HCT116 (cell line): Measurements from ENCODE around the gene DCUN1D5. TPM values are rescaled to one million over a fixed set of nuclear protein-coding genes. Genes with fewer than 3 reads are reported as not detected.

Experiments used
- ATAC-seq: fragments of 200-7000 bp; cut with Tn5 transposase; 2 replicates; pipeline ENCODE4 v1.9.1; 2020; ENCODE audit warnings: mild to moderate bottlenecking, moderate library complexity
- BruUV-seq: library from RNA; stranded (reverse); fragments of 400-500 nt; replicated peaks from 2 replicates; lab custom pipeline; 2021; lab: Mats Ljungman, UMichigan
- CTCF ChIA-PET: fragments of 300-600 bp; sonication (Branson Sonifier 250); formaldehyde crosslinking; loops from one replicate; lab custom pipeline; 2021; ENCODE audit warnings: antibody characterized with exemption; lab: Charles Lee
- POLR2A ChIA-PET: fragments of 300-600, 350-600 bp; sonication (Branson Sonifier 250); formaldehyde crosslinking; loops from one replicate; lab custom pipeline; 2021; ENCODE audit warnings: antibody characterized with exemption; lab: Charles Lee
- RAD21 ChIA-PET, 2 experiments: fragments of 300-600 bp; sonication (Branson Sonifier 250); formaldehyde crosslinking; loops; one replicate each; lab custom pipeline; 2023; ENCODE audit warnings: low total read pairs in 2 of 2; ENCODE audit not compliant: uncharacterized antibody in 2 of 2, unreplicated experiment in 2 of 2, low non-redundant PET in 1 of 2; lab: Charles Lee
- DNase-seq: peaks from one replicate; pipeline ENCODE4 v3.0.0-alpha.2; 2010; ENCODE audit warnings: low read depth, low spot score
- H2AFZ ChIP-seq: fragments of 200-600 bp; shearing (Covaris generic), sonication (generic); 2 replicates; pipeline ENCODE4 v1.6.1; 2017; ENCODE audit warnings: low read depth, mixed run types, mixed read lengths, antibody characterized with exemption, low read length; ENCODE audit not compliant: poor library complexity, severe bottlenecking
- H3K27ac ChIP-seq: 2 replicates; pipeline ENCODE4 v1.5.1; 2012; ENCODE audit warnings: low read depth, low read length
- H3K27me3 ChIP-seq: fragments of 200-600 bp; sonication (generic); 2 replicates; pipeline ENCODE4 v1.6.1; 2016; ENCODE audit warnings: mixed run types, low read length, mixed read lengths; ENCODE audit not compliant: insufficient read depth
- H3K36me3 ChIP-seq, 2 experiments: fragments of 200-500 bp in 1 of 2; fragments of 200-600 bp in 1 of 2; sonication (Bioruptor generic) in 1 of 2; sonication (generic) in 1 of 2; 2 replicates each; pipeline versions ENCODE4 v1.5.1 to v1.6.1; 2014 to 2016; ENCODE audit warnings: low read length in 2 of 2, inconsistent platforms in 1 of 2, mixed read lengths in 1 of 2, mixed run types in 1 of 2; ENCODE audit not compliant: insufficient read depth in 2 of 2, control insufficient read depth in 1 of 2
- H3K4me1 ChIP-seq, 2 experiments: fragments of 200-600 bp in 1 of 2; sonication (generic) in 1 of 2; 2 replicates each; pipeline versions ENCODE4 v1.5.1 to v1.6.1; 2012 to 2017; ENCODE audit warnings: low read length in 2 of 2, inconsistent platforms in 1 of 2, mild to moderate bottlenecking in 1 of 2, mixed read lengths in 1 of 2, mixed run types in 1 of 2, moderate library complexity in 1 of 2; ENCODE audit not compliant: insufficient read depth in 2 of 2, control insufficient read depth in 1 of 2
- H3K4me2 ChIP-seq: fragments of 200-600 bp; sonication (generic); 2 replicates; pipeline ENCODE4 v1.6.1; 2017; ENCODE audit warnings: mixed run types, low read length, mixed read lengths
- H3K4me3 ChIP-seq, 2 experiments: fragments of 200-600 bp in 1 of 2; sonication (generic) in 1 of 2; replicated peaks in 1 of 2; 2 replicates each; pipeline ENCODE4 v1.5.1; 2011 to 2016; ENCODE audit warnings: low read length in 2 of 2, control low read depth in 1 of 2, low read depth in 1 of 2, mild to moderate bottlenecking in 1 of 2, mixed read lengths in 1 of 2, mixed run types in 1 of 2
- H3K79me2 ChIP-seq: fragments of 200-600 bp; sonication (generic); 2 replicates; pipeline ENCODE4 v1.6.1; 2017; ENCODE audit warnings: mild to moderate bottlenecking, mixed run types, low read length, moderate library complexity, mixed read lengths; ENCODE audit not compliant: insufficient read depth
- H3K9ac ChIP-seq: fragments of 200-600 bp; sonication (generic); 2 replicates; pipeline ENCODE4 v1.6.1; 2016; ENCODE audit warnings: low read length, mixed read lengths
- H3K9me2 ChIP-seq: fragments of 200-600 bp; sonication (generic), shearing (Covaris generic); 2 replicates; pipeline ENCODE4 v1.6.1; 2017; ENCODE audit warnings: mixed run types, mild to moderate bottlenecking, moderate library complexity; ENCODE audit not compliant: insufficient read depth
- H3K9me3 ChIP-seq, 2 experiments: fragments of 200-500 bp in 1 of 2; fragments of 200-600 bp in 1 of 2; sonication (Bioruptor generic) in 1 of 2; sonication (generic) in 1 of 2; 2 replicates each; pipeline ENCODE4 v1.6.1; 2014 to 2017; ENCODE audit warnings: low read length in 2 of 2, mixed read lengths in 2 of 2, inconsistent platforms in 1 of 2, low read depth in 1 of 2, mild to moderate bottlenecking in 1 of 2, mixed run types in 1 of 2, moderate library complexity in 1 of 2; ENCODE audit not compliant: control insufficient read depth in 1 of 2, insufficient read depth in 1 of 2
- H4K20me1 ChIP-seq: fragments of 200-600 bp; sonication (generic), shearing (Covaris generic); 2 replicates; pipeline ENCODE4 v1.6.1; 2017; ENCODE audit warnings: mixed run types, mild to moderate bottlenecking, moderate library complexity; ENCODE audit not compliant: insufficient read depth
- CEBPB ChIP-seq: IDR thresholded peaks from 2 replicates; pipeline ENCODE4 v1.6.1; 2012; ENCODE audit warnings: low read depth
- EZH2 ChIP-seq: fragments of 200-600 bp; sonication (generic); IDR thresholded peaks from 2 replicates; pipeline ENCODE4 v1.6.1; 2017; ENCODE audit warnings: antibody characterized with exemption, mixed run types
- EZH2phosphoT487 ChIP-seq: fragments of 200-600 bp; IDR thresholded peaks from 2 replicates; pipeline ENCODE4 v1.6.1; 2018; ENCODE audit warnings: antibody characterized with exemption, borderline replicate concordance
- FOSL1 ChIP-seq: IDR thresholded peaks from 2 replicates; pipeline ENCODE4 v1.6.1; 2012; ENCODE audit warnings: low read depth
- JUND ChIP-seq: IDR thresholded peaks from 2 replicates; pipeline ENCODE4 v1.6.1; 2012
- POLR2A ChIP-seq: IDR thresholded peaks from 2 replicates; pipeline ENCODE4 v1.7.0; 2011; ENCODE audit warnings: borderline replicate concordance; ENCODE audit not compliant: insufficient read depth, insufficient read length; ENCODE audit errors: extremely low read depth
- POLR2AphosphoS5 ChIP-seq: IDR thresholded peaks from 2 replicates; pipeline ENCODE4 v1.6.1; 2011; ENCODE audit warnings: mild to moderate bottlenecking, low read depth, low read length, moderate library complexity
- REST ChIP-seq: IDR thresholded peaks from 2 replicates; pipeline ENCODE4 v1.6.1; 2012; ENCODE audit warnings: low read depth
- SIN3A ChIP-seq: IDR thresholded peaks from 2 replicates; pipeline ENCODE4 v1.6.1; 2012; ENCODE audit warnings: low read depth
- TCF7L2 ChIP-seq: IDR thresholded peaks from 2 replicates; pipeline ENCODE4 v1.7.0; 2011; ENCODE audit warnings: borderline replicate concordance, inconsistent platforms; ENCODE audit not compliant: insufficient read depth, insufficient read length; ENCODE audit errors: extremely low read depth
- ZBTB33 ChIP-seq: IDR thresholded peaks from 2 replicates; pipeline ENCODE4 v1.6.1; 2011; ENCODE audit warnings: mild to moderate bottlenecking, low read length, moderate library complexity; ENCODE audit not compliant: insufficient replicate concordance; ENCODE audit errors: extremely low read depth
- ZFX ChIP-seq: fragments of 450-650 bp; IDR thresholded peaks from 2 replicates; pipeline ENCODE4 v1.6.1; 2017
- intact Hi-C: fragments of 100-400 bp; cut with micrococcal nuclease; formaldehyde crosslinking; loops from 2 replicates; pipeline ENCODE4 v1.10.0; 2022
- total RNA-seq: library from RNA; stranded (reverse); gene quantifications from one replicate; pipeline ENCODE4 v1.2.1, GENCODE V29; 2021; ENCODE audit not compliant: unreplicated experiment

Gene DCUN1D5
- total RNA-seq, 1 experiment from 2014 or later = 60.1 TPM

- peaks cover 38 to 43% of the 10 kb centered on the region in 2 experiments for H3K36me3 ChIP-seq
- no peak overlapping the region for H2AFZ ChIP-seq
- H3K4me1 ChIP-seq = no peaks in the 10 kb centered on the region
- TF ChIP-seq CEBPB = no peak
- TF ChIP-seq TCF7L2 = no peak
- no peak for TF ChIP-seq EZH2phosphoT487
- TF ChIP-seq ZBTB33 = no peak
- TF ChIP-seq JUND = no peak
- no peak for TF ChIP-seq POLR2AphosphoS5
- TF ChIP-seq SIN3A = no peak
- TF ChIP-seq ZFX = no peak
- no peak for TF ChIP-seq POLR2A
- TF ChIP-seq FOSL1 = no peak
- no peak for TF ChIP-seq EZH2
- no peak for TF ChIP-seq REST
- H3K9me2 ChIP-seq = no peaks in the 10 kb centered on the region
- RAD21 ChIA-PET = no interaction called here
- H3K27me3 ChIP-seq = no peaks in the 10 kb centered on the region
- peaks cover 7% of the 10 kb centered on the region; the same call in 1 of the 2 replicates for H4K20me1 ChIP-seq
- intact Hi-C loops = no loop called here
- peaks cover 97% of the 10 kb centered on the region for H3K79me2 ChIP-seq
- H3K4me2 ChIP-seq = no peak overlapping the region
- BruUV-seq = no TSS peak
- no peak for ATAC-seq
- H3K9me3 ChIP-seq = no peaks in the 10 kb centered on the region
- no peak for DNase-seq
- CTCF ChIA-PET = no interaction called here
- H3K27ac ChIP-seq = no peak overlapping the region
- H3K4me3 ChIP-seq = no peak overlapping the region
- H3K9ac ChIP-seq = no peak overlapping the region
- POLR2A ChIA-PET = no interaction called here
Measured at GRCh38 chr11:103079833-103080232, 12.1 kb downstream of the DCUN1D5 start.
